ENCODE data around the gene DENND1C.
A peak's percentile ranks its signal among the peaks of the same experiment; 100 is the strongest.

DENND1C gene, protein sequence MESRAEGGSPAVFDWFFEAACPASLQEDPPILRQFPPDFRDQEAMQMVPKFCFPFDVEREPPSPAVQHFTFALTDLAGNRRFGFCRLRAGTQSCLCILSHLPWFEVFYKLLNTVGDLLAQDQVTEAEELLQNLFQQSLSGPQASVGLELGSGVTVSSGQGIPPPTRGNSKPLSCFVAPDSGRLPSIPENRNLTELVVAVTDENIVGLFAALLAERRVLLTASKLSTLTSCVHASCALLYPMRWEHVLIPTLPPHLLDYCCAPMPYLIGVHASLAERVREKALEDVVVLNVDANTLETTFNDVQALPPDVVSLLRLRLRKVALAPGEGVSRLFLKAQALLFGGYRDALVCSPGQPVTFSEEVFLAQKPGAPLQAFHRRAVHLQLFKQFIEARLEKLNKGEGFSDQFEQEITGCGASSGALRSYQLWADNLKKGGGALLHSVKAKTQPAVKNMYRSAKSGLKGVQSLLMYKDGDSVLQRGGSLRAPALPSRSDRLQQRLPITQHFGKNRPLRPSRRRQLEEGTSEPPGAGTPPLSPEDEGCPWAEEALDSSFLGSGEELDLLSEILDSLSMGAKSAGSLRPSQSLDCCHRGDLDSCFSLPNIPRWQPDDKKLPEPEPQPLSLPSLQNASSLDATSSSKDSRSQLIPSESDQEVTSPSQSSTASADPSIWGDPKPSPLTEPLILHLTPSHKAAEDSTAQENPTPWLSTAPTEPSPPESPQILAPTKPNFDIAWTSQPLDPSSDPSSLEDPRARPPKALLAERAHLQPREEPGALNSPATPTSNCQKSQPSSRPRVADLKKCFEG

DNA sequence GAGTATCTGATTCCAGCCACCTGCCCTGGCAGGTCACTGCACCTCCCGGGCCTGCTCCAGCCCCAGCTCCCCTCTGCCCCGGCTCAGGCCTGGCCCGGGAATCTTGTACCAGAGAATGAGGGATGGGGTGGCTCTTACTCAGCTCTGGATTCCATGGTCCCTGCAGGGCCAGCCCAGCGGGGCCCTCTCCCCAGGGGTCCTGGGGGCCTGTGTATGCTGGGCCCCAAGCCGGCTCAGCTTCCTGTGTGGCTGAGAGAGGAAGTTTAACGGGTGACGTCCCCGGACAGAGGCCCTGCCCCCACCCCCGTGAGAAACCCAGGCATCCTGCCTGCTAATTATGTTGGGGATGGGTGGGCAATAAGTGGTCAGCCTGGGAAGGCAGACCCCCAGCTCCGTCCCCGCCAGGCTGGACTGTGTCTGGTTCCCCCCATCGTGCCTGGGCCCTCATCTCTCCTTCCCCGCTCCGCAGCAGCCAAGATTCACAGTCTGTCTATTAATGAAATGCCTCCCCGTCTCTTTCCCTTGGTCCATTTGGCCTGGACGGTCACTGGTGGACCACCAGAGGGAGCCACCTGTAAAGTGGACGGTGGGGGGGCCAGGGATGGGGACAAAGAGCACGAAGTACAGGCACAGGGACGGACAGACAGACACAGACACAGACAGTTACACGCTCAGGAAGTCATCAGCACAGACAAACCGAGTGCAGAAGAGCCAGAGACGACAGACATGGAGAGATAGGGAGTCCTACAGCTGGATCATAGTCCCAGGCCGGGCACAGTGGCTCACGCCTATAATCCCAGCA lies at the start of gene DENND1C:
Gene DENND1C, minus strand, starts transcription at position 247 of the 802 bp plus-strand sequence. Its CDS starts 92 bp downstream, at position 155.
- DNase-seq (ENCODE audit: low read depth in 2 of 2): peak; percentile 39 to 53

DNA sequence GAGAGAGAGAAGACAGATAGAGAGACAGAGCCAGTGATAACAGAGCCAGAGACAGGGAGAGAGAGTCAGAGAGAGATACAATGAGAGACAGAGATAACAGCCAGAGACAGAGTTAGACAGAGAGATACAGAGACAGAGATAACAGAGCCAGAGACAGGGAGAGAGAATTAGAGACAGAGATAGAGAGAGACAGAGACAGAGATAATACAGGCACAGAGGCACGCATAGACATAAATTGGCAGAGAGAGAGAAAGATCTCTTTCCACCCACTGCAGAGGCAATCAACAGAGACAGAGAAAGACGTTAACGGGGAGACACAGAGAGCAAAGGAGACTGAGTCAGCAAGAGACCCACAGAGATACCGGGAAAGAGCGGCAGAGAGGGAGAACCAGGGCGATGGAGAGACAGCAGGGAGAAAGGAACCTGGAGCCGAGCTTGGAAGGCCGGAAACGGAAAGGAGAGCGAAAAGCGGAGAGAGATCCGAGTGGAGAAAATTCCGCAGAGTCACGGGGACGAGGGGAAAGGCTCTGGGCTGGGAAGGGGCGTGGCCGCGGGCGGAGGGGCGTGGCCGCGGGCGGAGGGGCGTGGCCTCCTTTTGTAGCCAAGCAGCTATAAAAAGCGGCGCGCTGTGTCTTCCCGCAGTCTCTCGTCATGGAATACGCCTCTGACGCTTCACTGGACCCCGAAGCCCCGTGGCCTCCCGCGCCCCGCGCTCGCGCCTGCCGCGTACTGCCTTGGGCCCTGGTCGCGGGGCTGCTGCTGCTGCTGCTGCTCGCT lies 49.0 kb upstream of the DENND1C start, which contains the start of gene TNFSF9:
Gene TNFSF9, plus strand, starts transcription at position 641 of the 777 bp plus-strand sequence. Its CDS starts 11 bp downstream, at position 652.
- peak; percentile 71 to 73 for DNase-seq (ENCODE audit: low read depth in 2 of 2)

DNA sequence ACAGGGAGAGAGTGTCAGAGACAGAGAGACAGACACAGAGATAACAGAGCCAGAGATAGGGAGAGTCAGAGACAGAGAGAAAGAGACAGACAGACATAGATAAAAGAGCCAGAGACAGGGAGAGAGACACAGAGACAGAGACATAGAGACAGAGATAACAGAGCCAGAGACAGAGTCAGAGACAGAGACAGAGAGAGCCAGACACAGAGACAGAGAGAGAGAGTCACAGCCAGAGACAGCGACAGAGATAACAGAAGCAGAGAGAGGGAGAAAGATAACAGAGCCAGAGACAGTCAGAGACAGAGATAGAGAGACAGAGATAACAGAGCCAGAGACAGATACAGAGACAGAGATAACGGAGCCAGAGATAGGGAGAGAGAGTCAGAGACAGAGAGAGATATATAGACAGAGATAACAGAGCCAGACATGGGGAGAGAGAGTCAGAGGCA lies 48.4 kb upstream of the DENND1C start:
- no peak for DNase-seq (ENCODE audit: low read depth in 2 of 2)

DNA sequence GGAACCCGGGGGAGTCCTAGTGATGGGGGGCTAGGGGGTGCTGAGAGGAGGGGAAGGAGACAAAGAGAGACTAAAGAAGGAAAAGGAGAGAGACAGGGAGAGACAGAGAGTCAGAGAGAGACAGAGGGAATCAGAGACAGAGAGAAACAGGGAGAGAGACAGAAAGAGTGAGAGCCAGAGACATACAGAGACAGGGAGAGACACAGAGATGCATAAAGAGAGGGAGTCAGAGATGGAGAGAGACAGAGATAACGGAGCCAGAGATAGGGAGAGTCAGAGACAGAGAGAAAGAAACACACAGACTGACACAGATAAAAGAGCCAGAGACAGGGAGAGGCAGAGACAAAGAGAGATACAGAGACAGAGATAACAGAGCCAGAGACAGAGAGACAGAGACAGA lies 47.8 kb upstream of the DENND1C start:
- DNase-seq (ENCODE audit: low read depth in 2 of 2): no peak

DNA sequence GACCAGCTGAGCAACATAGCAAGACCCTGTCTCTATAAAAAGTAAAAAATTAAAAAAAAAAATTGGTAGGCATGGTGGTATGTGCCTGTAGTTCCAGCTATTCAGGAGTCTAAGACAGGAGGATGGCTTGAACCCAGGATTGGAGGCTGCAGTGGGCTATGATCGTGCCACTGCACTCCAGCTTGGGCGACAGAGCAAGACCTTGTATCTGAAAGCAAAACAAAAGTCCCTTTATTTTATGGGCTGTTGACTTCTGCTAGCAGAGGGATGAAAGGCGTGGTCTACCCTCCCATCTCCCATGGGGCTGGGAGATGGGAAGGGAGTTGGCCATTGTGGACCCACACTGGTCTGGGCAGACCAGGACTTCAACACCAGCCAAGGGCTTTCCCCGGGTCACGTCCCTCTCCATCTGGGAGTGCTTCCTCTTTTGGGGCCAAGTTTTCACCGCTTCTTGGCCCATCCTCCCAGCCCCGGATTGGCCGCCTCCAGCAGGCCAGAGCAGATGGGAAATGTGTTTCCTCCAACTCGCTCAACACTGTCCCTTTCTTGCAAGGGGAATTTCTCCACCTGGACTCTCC lies 47.0 kb upstream of the DENND1C start:
- DNase-seq (ENCODE audit: low read depth in 2 of 2): no peak

DNA sequence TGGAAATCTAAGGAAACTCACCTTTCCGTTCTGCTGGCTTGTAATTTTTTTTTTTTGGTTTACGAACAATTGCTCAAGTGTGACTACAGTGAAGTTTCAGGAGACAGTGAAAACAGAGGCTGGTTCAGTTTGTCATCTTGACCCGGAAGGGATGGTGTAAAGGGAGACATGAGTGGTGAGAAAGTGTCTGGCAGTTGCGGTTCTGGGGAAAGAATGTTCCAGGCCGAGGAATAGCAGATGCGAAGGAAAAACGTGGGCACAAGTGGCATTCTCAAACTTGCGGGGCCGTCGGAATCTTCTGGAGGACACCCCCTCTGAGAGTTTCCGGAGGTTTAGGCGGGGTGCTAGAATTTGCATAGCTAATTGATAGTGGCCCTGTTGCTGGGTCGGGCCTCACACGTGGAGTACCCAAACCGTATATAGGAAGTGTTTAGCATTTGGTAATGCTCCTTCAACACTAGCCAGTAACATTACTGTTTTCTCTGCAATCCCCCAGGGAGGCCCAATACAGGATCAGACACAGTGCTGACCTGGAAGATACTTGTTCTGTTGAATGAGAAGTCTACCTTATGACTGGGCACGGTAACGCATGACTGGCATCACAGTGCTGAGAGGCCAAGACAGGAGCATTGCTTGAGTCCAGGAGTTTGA lies 46.4 kb upstream of the DENND1C start:
- DNase-seq (ENCODE audit: low read depth in 2 of 2): no peak

DNA sequence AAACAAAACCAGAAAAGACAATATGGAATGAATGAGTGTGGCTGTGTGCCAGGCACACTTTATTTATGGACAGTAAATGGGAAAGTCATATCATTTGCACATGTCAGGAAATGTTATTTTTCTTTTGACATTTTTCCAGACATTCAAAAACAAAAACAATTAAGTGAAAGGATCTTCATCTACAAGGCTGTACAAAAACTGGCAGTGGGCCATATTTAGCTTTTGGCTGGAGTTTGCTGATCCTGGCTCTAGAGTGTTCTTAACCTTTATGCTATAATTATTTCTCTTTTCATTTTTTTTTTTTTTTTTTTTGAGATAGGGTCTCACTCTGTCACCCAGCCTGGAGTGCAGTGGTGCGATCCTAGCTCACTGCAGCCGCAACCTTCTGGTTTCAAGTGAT lies 42.7 kb upstream of the DENND1C start:
- no peak for DNase-seq (ENCODE audit: low read depth in 2 of 2)

DNA sequence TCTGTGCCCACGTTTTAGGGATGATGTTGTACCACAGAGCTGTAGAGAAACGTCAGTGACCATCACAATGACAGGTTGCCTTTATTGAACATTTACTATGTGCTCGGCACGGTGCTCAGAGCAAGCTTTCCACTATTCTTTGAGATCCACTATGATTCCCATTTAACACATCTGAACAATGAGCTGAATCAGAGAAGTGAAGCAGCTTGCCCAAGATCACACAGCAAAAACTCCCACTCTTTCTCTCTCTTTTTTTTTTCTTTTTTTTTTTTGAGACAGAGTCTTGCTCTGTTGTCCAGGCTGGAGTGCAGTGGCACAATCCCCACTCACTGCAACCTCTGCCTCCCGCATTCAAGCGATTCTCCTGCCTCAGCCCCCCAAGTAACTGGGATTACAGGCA lies 41.1 kb upstream of the DENND1C start:
- DNase-seq (ENCODE audit: low read depth in 2 of 2): no peak

DNA sequence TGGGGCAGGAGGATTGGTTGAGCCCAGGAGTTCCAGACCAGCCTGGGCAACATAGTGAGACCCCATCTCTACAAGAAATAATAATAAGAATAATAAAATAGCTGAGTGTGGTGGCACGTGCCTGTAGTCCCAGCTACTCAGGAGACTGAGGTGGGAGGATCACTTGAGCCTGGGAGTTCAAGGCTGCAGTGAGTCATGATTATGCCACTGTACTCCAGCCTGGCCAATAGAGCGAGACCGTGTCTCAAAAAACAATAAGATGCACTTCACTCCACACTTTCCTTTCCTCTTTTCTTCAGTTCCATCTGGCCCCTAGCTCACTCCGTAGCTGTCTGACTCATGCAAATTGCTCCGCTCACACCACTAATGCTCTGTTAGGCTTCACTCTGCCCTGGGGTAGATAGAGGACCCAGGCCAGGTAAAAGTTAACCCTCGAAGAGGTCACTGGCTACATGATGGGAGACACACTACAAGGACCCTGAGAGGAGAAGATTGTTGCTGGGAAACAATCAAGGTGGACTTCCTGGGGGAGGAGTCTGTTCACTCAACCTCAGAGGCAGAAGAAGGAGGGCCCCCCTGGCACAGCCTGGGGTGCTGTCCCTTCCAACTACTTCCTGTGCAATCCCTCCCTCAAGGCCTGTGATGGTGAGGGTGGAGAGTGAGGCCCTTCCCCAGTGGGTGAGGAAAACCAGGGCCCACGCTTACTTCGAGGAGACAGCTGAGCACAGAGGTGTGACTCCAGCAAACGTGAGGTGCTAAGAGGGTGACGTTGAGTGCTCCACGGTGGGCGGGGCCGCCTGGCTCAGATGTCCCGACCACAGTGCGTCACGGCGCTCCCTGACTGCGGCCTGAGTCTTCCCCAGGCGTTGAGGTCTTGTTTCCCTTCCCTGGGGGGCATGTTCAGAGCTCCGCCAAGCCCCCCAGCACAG lies 40.4 kb upstream of the DENND1C start:
- peak; percentile 48 to 67 for DNase-seq (ENCODE audit: low read depth in 2 of 2)

DNA sequence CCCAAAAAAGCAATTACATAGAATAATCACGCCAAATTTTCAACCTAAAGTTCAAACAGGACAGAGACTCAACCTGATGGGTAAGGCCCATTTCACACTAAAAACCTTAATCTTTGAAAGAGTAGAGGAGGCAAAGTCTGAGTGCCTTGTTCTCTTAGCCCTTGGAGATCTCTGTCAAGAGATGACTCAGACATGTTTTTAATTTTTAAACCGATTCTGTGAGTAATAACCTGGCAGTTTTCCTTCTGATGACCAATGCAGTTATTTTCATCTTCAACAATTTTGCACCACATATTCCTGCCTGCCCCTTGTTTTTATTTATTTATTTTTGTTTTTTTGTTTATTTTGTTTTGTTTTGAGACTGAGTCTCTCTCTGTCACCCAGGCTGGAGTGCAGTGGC lies 37.7 kb upstream of the DENND1C start:
- DNase-seq (ENCODE audit: low read depth in 2 of 2): no peak

DNA sequence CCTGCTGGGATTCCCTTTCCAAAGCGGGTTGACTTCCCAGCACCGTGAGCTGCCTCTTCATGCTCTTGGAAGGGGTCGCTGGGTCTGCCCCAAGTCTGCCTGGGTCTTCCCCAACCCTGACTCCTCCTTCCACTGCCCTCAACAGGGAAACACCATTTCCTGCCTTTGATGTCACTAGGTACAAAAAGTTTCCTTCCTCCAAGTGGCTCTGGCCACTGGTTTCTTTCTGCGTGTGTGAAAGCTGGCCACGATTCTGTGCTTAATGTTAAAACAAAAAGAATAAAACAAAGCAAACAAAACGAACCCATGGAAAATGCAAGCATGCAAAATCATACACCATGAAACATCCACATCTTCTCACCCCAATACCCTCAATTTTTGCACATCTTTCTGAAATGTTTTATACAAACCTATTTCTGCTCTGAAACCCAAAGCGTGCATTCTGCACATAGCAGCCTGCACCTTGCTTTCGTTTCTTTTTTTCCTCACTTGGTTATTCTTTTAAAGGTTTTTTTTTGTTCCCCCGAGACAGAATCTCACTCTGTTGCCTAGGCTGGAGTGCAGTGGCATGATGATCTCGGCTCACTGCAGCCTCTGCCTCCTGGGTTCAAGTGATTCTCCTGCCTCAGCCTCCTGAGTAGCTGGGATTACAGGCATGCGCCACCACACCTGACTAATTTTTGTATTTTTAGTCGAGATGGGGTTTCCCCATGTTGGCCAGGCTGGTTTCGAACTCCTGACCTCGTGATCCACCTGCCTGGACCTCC lies 36.7 kb upstream of the DENND1C start:
- no peak for DNase-seq (ENCODE audit: low read depth in 2 of 2)

DNA sequence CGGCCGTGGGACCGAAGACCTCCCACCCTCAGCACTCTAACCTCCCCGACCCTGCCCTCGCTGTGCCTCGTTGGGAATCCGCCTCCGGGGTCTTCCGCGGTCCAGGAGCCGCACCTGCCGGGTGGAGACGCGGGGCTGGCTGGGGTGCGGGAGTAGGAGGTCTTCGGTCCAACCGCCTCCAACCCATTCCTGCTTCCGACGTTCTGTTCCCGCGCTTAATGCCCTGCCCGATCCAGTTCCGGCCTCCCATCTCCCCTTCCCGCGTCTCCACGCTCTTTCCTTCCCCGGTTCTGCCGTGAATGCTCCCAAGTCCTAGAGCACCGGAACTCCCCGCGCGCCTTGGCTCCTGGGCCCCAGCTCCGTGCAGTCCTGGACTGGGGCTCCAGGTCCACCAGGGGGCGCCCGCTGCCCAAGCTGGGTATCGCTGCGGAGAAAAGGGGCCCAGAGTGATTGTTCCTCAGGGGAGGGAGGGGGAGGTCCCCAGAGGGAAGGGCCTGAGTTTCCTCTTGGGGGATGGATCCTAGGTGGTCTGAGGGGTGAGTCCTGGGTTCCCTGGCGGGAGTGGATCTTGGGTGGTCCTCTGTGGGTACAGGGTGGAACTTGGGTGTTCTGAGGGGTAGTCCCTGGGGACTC lies 35.2 kb upstream of the DENND1C start:
- DNase-seq (ENCODE audit: low read depth in 2 of 2): peak; percentile 80 to 86

DNA sequence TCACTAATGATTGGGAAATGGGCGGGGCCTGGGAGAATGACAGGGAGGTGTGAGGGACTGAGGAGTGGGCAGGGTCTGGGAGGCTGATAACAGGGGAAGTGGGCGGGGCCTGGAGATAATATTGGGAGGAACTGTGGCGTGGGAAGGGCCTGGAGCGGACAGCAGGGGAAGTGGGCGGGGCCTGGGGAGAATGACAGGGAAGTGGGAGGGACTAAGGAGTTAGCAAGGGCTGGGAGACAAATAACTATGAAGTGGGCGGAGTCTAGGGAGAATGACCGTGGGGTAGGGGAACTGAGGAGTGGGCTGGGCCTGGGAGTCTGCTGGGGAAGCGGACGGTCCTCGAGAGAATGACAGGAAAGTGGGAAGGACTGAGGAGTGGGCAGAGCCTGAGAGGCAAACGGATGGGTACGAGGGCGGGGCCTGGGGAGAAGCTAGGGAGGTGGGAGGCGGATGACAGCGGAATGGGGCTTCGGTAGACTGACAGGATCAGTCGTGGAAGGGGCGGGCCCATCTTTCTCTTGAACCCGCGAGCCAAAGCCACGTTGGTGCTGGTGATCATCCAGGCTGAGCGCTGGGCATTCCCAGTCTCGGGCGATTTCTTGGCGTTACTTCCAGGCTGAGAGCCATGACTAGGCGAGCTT lies 34.6 kb upstream of the DENND1C start:
- DNase-seq (ENCODE audit: low read depth in 2 of 2): peak in 1 of 2 donors; percentile 46

DNA sequence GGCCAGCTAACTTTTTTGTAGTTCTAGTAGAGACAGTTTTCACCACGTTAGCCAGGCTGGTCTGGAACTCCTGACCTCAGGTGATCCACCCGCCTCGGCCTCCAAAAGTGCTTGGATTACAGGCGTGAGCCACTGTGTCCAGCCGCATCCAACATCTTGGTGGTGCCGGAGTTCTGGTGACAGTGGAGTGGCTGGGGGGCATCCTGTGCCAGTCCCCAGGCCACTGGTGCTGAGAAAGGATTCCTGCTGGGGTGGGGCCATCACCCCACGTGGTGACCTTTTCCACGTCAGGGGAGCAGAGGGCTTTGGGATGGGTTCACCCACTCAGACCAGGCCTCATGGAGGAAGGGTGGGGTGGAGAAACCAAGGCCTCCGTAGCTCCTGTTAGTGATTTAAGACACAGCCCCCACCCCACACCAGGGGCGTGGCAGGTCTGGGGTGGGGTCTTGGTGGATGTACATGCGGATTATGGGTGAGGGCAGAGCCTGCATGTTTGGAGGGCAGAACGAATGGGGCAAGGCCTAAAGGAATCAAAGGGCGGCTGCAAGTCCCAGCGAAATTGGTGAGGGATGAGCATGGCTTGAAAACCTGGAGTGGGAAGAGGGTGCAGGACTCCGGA lies 33.4 kb upstream of the DENND1C start:
- no peak for DNase-seq (ENCODE audit: low read depth in 2 of 2)

DNA sequence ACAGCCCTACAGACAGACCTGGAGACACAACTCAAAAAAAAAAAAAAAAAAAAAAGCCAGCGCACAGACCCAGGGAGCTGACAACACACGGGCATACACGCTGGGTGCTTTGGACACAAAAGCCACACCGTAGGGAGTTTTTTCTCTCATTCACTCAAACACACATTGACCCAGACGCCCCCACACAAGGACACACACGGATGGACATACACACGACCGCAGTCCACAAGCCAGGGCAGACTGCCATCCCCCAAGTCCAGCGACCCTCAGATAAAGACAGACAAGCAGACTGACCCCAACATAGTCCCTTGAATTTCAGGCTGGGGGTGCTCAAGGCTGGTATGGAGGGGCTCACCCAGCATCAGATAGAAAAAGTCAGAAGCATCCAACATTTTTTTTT lies 32.5 kb upstream of the DENND1C start:
- DNase-seq (ENCODE audit: low read depth in 2 of 2): no peak

DNA sequence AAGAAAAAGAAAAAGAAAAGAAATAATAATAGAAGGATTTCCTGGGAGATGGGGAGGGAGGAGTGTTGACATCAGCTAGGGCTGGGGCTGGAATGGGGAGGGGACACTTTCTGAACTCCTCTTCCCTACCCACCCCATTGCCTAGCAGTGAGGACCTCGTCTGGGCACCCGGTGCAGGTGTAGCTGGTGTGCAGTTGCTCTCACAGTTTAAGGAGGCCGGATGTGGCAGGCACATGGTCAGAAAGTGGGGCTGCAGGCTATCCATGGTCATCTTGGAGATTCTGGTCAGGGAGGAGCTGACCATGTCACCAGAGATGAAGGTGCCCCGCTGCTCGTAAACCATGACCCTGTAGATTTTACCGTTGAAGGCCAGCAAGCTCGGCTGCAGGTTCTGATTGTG lies 29.0 kb upstream of the DENND1C start:
- DNase-seq (ENCODE audit: low read depth in 2 of 2): no peak
